ENCODE results near the gene ZNF239.
A peak's percentile ranks its signal among the peaks of the same experiment; 100 is the strongest.
"Not testable (repeated sequence)": the region's sequence is repeated elsewhere in the genome, so short reads cannot be mapped to it uniquely, and the experiment has no call there.

Gene ZNF239

DNA sequence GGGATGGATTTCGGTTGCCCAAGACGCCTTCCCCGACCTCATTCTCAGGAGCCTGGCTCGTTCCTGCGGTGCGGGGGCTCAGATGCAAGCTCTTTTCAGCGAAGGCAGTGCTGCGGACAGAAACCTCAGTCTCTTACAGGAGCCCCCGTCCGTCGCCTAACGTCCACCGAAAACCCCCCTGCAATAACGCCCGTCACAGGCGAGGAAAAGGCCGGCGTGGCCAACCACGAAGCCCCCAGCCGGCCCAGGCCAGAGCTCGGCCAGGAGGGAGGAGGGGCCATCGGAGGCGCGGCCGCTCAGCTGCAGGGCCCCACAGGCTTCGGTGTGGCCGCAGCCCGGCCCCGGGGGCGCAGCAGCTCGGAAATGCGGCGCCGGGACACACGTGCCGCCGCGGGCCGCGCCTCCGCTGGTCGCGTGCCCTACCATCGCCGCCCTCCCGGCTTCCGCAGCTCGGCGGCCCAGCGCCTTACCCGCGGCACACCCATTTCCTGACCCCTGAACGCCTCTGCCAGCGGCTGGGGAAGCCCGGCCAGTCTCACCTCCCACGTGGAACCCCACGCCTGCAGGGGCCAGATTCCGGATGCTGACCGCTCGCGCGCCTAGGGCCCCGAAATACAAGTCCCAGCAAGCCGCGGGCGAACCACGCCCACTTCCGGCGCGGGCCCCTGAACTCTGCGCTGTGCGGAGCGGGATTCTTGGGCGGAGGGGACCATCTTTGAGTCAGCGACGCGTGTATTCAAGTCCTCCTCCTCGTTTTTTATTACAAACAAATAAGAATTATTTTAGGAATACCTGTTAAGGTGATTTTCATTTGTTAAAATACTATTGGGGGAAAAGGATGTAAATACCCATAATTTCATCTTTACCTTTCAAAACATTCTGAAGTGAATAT is at the start of gene ZNF239:
Gene ZNF239, minus strand, starts transcription at position 616 of the 892 bp plus-strand sequence. CDS start 16,537 bp downstream, outside the sequence.
- peak; percentile 90 for DNase-seq

DNA sequence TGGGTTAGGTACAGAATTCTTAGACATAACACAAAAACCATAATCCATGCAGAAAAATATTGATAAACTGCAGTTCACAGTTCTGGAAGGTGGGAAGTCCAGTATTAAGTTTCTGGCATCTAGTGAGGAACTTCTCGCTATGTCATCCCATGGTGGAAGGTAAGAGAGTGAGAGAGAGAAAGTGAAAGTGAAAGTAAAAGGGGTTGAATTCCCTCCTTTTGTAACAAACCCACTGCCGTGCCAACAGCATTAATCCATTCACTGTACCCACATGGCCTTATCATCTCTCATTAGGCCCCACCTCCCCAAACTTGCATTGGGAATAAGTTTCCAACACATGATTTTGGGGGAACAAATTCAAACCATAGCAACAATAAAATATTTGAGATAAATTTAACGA is 48.9 kb upstream of the ZNF239 start:
- peak; percentile 39 for DNase-seq

- no peak for DNase-seq
Measured at GRCh38 chr10:43622038-43622437, 47.6 kb upstream of the ZNF239 start.

GRCh38 chr10:43619368-43619767 is 45.0 kb upstream of the ZNF239 start:
- no peak for DNase-seq

GRCh38 chr10:43616697-43617370 is 42.4 kb upstream of the ZNF239 start:
- DNase-seq: no peak

DNA sequence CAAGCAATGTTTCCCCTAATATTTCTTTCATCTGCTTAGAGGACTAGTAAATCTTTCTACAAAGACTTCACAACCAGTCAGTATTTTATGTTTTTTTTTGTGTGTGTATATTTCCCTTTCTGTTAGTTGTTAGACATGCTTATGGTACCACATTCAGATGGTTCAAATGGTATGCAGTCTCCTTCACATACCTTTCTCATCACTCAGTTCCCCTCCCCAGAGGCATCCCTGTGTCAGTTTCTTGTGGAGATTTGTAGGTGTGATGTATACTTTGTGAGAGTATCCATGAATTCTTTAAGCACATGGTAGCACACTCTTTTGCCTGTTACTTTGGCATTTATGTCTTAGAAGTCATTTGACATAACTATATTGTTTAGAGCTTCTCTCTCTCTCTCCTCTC is 36.2 kb upstream of the ZNF239 start:
- no peak for DNase-seq

DNA sequence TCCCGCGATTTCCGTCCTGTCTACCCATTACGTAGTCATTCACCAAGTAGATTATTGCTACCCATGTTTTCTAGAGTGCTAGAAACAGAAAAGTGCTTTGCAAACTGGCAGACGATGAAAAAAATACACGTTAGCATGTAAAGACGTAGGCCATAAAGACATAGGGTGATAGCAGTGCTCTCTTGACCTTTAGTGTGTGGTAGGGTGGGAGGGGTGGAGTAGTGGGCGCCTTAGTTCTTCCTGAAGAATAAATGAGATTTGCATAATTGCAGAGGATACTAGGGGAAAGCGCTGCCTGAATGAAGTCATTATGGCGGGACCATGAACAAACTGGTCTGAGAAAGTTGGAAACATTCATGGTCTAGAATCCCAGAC is 32.8 kb upstream of the ZNF239 start:
- DNase-seq: no peak

DNA sequence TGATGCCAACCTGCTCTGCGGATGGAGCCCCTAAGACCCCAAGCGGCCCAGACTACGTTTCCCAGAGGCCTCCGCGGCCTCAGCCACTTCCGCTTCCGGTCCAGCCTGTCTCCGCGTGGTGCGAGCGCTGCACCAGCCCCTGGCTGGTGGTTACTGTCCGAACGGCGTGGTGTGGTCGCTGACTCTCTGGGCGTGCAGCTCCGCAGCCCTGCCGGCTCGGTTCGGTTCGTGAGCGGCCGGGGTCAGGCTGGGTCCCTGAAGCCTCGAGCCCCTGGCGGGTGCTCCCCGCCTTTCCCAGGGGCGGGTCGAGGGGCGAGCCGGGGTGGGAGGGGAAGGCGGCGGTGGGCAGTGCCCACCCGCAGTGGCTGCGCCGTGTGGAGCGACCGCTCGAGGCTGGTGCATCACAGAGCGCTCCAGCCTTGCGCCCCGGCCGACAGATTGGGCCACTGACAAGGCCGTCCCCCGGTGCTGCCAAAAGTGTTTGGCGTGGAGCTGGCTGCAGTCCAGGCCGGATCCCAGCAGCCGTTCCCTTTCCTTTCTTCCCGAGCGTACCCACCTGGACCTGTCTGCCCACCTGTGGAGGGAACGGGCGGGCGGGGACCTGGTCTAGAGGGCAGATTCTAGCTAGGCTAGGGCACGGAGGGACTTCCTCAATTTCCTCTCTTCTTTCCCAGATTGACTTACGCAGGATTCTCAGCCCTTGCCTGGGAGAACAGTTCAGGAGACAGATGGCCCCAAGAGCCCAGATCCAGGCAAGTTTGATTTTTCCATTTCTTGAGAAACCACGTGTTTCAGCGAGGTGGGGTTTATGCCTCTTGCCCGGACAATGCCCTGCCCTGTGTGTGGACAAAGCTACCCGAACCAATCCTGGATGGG is 32.1 kb upstream of the ZNF239 start, which contains the start of gene ZNF485:
Gene ZNF485, plus strand, starts transcription at position 116 of the 876 bp plus-strand sequence. Its CDS starts 613 bp downstream, at position 729.
- DNase-seq: peak; percentile 66

DNA sequence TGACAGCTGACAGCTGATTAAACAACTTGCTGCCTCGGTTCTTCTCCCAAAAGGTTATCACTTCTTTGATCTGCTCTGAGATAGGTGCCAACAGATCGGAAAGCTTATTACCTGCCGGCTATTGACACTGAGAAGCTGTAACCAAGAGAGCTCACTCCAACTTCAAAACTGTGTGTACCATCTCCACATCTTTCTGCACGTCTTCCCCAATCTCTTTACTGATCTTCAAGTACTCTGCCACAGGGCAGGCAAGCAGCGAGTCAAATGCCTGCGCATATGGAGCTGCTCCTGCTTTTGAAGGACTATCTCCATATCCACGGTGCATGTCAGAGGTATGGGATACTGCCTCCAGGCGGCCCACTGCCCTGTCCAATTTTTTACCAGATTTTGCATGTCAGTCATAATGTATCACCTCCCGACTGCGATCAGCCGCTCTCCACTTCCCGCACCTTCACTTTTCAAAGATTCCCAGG is 31.5 kb upstream of the ZNF239 start:
- no peak for DNase-seq

DNA sequence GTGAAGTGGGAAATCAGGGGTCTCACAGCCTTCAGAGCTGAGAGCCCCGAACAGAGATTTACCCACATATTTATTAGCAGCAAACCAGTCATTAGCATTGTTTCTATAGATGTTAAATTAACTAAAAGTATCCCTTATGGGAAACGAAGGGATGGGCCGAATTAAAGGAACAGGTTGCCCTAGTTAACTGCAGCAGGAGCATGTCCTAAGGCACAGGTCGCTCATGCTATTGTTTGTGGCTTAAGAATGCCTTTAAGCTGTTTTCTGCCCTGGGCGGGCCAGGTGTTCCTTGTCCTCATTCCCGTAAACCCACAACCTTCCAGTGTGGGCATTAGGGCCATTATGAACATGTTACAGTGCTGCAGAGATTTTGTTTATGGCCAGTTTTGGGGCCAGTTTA is 27.2 kb upstream of the ZNF239 start:
- not testable (repeated sequence) for DNase-seq

DNA sequence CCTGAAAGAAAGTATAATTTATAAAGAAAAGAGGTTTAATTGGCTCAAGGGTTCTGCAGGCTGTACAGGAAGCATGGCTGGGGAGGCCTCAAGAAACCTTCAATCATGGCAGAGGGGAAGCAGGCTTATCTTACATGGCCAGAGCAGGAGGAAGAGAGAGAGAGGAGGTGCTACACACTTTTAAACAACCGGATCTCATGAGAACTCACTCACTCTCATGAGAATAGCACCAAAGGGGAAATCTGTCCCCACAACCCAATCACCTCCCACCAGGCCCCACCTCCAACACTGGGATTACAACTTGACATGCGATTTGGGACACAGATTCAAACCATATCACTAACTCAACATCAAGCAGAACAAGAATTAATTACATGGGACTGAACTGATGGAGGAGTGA is 24.9 kb upstream of the ZNF239 start:
- DNase-seq: no peak

GRCh38 chr10:43598446-43598845 is 24.0 kb upstream of the ZNF239 start:
- no peak for DNase-seq

- DNase-seq: no peak
Measured at GRCh38 chr10:43596546-43596945, 22.1 kb upstream of the ZNF239 start.

DNA sequence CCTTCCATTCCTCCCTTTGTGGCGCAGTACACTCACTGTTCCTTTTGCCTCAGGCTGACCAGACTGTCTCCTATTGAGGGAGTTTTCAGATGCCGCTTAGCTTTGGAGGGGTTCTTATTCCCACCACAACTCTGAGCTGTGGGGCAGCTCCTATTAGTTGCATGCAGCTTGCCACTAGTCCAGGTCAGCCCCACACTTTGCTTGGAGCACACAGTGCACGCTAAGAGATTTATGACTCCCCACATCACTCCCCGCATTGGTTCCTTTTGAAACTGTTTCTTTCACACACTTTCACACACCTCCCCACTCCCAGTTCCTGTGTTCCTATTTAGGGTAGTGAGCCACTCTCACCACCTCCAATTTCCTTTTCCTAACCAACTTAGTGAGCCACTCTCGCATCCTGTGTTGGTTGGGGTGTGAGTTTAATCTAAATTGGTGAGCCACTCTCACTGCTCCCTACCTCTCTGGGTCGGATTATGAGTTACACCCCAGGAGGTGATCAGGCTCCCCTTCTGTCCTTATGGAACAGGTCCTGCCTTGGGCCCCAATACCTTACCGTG is 21.4 kb upstream of the ZNF239 start:
- peak; percentile 24 for DNase-seq

DNA sequence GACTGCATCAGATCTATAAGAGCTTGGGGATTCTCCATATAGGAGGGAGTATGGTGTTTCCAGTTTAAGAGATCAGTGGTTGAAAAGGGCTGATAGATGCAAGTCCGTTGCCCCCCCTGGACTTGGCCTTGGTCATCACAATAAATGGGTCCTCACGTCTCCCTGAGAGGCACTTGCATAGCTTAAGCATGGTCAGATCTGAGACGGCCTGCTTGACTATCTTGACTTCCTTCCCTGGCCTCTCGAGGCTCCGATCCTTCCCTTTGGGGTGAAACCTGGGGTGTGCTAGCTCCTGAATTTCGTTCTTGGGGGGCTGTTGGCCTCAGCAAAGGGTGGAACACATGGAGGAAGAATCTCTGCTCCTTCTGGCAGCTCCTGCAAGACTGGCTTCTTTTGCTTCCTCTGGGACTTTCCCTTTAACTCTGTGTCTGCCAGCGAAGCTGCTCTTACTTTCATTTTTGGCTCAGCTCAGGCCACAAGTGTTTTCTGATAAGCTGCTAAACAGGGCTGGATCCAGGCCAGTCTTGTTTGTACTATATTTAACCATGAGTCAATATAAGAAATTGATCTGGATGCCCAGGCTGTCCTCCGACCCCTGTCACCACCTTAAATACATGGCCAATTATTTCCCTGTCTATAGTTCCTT is 20.7 kb upstream of the ZNF239 start:
- peak; percentile 63 for DNase-seq

- no peak for DNase-seq
Measured at GRCh38 chr10:43591303-43591904, 17.0 kb upstream of the ZNF239 start.

GRCh38 chr10:43586730-43587115 is 12.3 kb upstream of the ZNF239 start:
- DNase-seq: not testable (repeated sequence)

DNA sequence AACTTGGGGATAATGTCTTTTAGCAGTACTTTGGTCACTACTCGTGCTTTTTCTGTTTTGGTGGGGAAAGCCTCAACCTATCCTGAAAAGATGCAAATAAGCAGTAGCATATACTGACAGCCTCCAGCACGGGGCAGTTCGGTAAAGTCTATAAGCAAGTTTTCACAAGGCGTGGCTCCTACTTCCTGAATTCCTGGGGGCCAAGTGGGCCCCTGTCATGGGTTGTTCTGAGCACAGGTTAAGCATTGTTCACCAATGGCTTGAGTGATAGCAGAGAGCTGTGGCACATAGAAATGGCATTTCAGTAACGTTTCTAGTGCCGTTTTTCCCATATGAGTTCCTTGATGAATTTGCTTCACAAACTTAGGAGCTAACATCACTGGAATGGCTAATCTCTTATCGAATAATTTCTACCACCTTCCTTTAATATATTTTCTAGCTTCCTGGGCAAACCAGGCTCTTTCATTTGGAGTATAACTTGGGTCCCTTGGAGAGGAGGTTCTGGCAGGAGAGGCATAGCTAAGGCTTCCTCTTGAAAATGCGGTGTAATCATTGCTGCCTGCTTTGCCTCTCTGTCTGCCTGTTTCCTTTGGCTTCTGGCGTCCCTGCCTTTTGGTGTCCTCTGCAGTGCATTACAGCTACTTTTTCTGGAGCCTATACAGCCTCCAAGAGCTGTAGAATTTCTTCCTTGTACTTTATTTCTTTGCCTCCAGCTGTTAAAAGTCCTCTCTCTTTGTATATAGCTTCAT is 11.7 kb upstream of the ZNF239 start:
- DNase-seq: no peak

DNA sequence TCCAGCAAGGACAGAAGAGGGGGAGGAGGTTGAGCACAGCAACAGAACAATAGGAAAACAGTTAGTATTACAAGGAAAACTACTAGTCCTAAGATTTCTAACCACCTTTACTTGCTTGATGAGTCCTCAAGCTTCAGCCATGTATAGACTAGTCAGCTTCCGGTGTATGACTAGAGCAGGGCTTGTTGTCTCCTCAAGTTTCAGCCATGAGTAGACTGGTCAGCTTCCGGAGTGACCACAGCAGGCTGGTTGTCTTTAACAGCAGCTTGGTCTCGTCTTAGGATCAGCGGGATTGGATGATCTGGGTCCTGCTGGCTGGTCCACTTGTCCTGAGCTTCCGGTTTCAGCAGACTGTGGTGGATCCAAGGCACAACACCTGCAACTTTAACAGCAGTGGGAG is 10.6 kb upstream of the ZNF239 start:
- no peak for DNase-seq

- no peak for DNase-seq
Measured at GRCh38 chr10:43584051-43584450, 9.6 kb upstream of the ZNF239 start.

DNA sequence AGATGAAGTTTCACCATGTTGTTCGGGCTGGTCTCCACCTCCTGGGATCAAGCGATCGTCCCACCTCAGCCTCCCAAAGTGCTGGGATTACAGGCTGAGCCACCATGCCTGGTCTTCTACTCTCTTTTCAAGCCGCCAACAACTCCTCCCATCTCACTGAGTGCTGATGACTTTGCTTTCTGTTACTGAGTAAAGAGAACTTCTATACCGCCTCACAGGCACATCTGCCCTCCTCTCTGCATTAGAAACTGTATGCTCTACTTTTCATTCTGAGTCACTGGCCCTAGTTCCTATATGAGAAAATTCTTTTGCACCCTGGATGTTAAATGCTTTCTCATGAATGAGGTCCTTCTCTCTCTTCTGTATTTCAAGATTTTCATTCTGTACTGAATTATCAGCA is 2.2 kb upstream of the ZNF239 start:
- DNase-seq: no peak

Measured in CD4-positive, alpha-beta T cell treated with Interleukin-21 for 1 hour (primary cell).